HG02885 (cell line): ENCODE measurements around the gene SAXO2.
A peak's percentile ranks its signal among the peaks of the same experiment; 100 is the strongest.
"Not testable (repeated sequence)": the region's sequence is repeated elsewhere in the genome, so short reads cannot be mapped to it uniquely, and the experiment has no call there.

Experiments used
- ATAC-seq: cut with Tn5 transposase; IDR thresholded peaks from one replicate; pipeline ENCODE4 v1.9.1; 2021; ENCODE audit warnings: mild to moderate bottlenecking; ENCODE audit not compliant: unreplicated experiment, poor library complexity

SAXO2 gene

DNA sequence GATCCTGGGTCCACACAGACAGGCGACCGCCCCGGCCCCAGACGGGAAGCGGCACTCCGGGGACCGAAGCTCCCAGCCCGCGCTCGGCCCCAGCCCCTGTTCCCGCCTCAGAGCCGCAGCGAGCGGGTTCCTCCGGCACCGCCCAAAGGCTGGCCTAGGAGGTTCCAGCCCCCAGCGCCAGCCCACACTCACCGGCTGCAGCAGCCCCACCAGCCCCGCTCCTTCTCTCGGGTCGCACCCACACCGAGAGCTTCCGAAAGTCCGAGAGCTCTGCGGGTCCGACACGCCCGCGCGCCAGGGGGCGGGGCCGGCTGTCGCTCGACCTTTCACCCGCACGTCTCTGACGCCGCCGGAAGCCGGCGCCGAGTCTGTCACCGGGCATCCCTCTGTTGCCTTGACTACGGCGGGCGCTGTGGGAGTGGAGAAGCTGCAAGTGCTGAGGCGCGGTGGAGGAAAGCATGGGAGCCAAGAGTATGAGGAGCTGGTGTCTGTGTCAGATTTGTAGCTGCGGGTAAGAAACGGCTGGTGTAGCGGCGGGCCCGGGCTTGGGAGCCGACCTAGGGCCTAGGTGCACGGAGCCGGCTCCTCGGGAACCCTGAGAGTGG is at the start of gene SAXO2, which contains the start of gene EFL1:
Gene SAXO2 (plus strand): TSS at position 397 of the 605 bp plus-strand sequence. CDS start 62 bp downstream, at position 459.
Gene EFL1 (minus strand): TSS at position 313 of the 605 bp plus-strand sequence. CDS start 956 bp downstream, outside the sequence.
- ATAC-seq, result peak; percentile 96

DNA sequence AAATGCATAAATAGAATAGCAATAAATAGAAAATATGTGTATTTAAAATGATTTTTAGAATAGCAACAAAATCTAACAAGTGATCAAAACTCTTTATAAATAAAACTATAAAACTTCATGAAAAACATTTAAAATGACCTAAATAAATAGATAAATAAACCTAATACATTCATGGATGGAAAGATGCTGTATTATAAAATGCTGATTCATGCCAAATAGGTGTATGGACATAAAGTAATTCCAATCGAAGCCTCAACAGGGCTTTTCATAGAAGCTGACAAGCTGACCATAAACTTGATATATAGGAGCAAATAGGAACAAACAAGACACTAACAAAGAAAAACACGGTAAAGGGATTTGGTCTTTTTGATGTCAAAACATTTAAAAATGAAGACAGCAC is 46.5 kb upstream of the SAXO2 start:
- ATAC-seq, result not testable (repeated sequence)

- ATAC-seq, result not testable (repeated sequence)
Observed at GRCh38 chr15:82221535-82221934, 41.1 kb upstream of the SAXO2 start.

GRCh38 chr15:82228750-82229149 is 33.9 kb upstream of the SAXO2 start:
- ATAC-seq, result no peak

GRCh38 chr15:82231233-82231632 is 31.4 kb upstream of the SAXO2 start:
- ATAC-seq, result no peak

DNA sequence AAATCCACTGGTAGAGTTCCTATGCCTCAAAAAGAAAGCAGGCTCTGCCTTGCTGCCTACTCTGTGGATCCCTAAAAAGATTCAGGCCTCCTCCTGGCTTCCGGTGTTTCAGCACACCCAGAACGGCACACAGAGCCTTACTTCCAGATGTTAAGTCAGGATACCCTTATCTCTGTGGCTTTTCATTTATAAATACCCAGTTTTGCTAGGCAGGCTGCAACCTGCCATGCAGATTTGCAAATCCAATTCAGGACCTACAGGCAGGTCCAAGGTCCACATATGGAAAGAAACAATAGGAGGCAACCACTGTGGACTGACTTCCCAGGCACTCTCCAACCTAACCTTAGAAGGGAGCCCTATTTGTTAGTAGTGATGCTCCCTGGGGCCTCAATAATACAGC is 30.8 kb upstream of the SAXO2 start:
- ATAC-seq, result no peak

DNA sequence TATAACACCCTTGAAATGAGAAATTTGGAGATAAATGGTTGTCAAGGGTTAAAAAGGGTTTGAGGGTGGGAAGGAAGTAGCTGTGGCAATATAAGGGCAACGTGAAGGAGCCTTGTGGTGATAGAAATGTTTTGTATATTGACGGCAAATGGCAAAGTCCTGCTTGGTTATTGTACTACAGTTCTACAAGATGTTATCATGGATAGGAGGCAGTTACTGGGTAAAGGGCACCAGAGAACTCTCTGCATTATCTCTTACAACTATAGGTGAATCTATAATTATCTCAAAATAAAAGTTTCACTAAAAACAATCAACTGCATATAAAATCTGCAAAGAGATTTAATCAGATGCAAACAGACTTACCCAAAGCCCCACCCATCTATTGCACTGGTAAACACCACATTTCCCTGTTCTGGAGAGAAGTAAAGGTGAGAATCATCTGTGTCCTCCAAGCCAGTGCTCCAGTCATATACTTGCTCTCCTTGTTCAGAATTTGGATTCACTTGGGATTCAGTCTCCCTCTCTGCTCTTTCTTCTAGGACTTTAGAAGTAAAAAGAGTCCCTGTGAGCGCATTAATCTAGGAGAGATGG is 24.6 kb upstream of the SAXO2 start:
- not testable (repeated sequence) for ATAC-seq

DNA sequence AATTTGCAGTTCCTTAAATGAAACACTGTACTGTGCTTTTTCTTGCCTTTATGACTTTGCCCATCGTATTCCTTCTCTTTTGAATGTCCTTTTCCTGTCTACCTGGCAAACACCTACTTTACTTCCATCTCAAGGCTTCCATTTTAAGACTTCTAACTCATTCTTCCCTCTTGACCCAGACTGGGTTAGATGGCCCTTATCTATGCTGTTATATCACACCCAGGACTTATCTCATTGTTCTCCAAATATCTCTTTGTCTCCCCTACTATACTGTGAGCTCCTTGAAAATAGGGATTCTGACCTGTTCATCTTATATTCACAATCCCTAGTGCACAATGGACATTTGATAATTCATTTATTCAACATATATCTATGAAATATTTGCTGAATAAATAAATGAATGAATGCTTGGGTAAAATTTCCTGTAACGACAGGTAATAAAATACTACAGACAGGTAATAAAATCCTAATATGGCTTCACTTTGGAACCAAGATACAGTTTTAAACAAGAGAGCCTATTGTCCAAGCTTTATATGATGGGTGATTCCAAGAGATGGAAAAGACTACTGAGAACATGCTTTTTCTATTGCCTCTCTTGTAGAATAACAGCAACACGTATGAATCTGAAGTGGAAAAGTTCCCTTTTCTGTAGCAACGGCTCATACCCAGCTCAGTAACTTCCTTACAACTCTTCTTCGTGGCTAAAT is 22.8 kb upstream of the SAXO2 start:
- no peak for ATAC-seq

DNA sequence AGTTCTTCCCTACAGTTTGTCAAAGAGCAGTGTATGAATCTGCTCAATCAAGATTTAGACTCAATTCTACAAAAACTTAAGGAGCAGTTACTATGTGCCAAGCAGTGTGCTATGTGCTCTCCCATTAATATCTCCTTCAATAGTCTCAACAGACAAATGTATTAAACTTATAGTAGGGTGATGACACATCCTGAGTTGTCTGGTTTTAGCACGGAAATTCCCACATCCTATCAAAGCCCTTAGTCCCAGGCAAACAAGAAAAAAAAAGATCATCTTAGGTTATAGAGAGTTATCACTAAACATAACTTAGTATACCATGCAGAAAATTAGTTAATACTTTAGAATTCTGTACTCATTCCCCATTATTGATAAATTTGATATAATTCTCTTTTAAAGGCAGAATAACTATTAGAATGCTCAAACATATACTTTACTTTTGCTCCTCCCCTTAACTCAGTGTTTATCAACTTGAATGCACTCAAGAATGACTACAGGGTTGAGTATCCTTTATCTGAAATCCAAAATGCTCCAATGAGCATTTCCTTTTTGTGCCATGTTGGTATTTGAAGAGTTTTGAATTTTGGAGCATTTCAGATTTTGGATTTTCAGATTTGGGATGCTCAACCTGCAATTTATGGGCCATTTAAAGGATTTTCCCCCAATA is 20.6 kb upstream of the SAXO2 start:
- ATAC-seq, result not testable (repeated sequence)

GRCh38 chr15:82243644-82244043 is 19.0 kb upstream of the SAXO2 start:
- not testable (repeated sequence) for ATAC-seq

- not testable (repeated sequence) for ATAC-seq
Observed at GRCh38 chr15:82245956-82246355, 16.7 kb upstream of the SAXO2 start.

GRCh38 chr15:82248261-82248660 is 14.4 kb upstream of the SAXO2 start:
- ATAC-seq, result not testable (repeated sequence)

DNA sequence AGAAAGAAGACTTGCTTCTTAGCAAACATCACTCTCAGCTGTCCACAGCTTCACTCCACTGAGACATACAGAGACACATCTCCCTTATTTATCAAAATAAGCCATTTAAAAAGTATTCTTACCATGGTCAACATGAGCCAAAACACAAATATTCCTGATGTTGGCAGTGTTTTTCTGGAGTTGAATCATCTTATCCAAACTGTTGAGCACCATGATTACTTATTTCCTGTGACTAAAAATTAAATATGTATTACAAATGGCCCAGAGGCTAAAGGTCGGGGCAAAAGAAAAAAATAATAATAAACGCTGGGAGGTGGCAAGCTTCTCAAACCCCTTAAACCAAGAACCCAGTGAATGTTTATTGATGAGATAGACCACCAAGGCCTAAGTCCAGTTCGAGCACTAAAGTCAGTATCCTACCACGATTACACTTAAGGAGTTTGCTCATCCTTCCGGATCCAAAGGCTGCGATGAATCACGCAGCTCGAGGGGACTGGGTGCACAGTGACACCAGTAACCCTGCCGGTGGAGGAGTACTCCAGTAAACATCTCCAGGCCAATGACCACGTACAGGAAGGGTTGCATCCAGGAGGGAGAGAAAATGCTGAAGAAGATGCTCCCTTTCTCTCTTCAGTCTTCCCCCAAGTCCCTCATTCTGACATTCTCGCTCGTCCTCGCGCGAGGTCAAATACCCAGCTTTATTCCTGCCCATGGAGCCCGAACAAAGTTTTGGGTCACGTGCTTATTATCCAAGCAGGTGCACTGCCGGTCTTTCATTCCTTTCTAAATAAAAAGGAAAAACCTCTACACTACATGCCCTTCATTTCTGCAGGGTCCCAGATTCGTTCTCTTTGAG is 824 bp upstream of the SAXO2 start:
- peak; percentile 22 for ATAC-seq

- ATAC-seq, result no peak
Observed at GRCh38 chr15:82263350-82263749, 732 bp downstream of the SAXO2 start.

- not testable (repeated sequence) for ATAC-seq
Observed at GRCh38 chr15:82267137-82267536, 4.5 kb downstream of the SAXO2 start.

GRCh38 chr15:82268454-82268853 is 5.8 kb downstream of the SAXO2 start:
- ATAC-seq, result not testable (repeated sequence)

DNA sequence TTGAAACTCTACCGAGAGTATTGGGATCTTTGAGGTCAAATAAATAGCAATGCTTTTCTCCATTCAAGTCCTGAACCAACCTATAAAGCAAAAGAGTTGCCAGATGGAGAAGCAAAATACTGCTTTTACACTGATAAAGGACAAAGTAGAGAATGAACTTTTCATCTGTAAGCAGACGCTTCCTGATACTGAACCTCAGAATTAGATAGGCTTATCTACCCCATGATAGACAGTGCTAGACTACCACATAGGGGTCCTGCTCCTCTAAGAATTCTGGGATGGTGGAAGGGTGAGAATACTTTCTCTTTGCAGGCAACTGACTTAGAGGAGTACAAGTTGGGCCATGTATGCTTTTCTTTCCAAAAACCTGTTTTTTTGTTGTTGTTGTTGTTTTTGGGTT is 9.5 kb downstream of the SAXO2 start:
- no peak for ATAC-seq

DNA sequence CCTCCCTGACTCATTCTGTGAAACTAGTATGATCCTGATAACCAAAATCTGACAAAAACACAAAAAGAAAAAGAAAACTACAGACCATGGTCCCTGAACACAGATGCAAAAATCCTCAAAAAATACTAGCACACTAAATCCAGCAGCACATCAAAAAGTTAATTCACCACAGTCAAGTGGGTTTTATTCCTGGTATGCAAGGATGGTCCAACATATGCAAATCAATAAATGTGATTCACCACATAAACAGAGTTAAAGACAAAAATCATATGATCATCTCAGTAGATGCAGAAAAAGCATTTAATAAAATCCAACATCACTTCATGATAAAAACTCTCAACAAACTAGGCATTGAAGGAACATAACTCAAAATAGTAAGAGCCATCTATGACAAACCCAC is 12.8 kb downstream of the SAXO2 start:
- ATAC-seq, result no peak

DNA sequence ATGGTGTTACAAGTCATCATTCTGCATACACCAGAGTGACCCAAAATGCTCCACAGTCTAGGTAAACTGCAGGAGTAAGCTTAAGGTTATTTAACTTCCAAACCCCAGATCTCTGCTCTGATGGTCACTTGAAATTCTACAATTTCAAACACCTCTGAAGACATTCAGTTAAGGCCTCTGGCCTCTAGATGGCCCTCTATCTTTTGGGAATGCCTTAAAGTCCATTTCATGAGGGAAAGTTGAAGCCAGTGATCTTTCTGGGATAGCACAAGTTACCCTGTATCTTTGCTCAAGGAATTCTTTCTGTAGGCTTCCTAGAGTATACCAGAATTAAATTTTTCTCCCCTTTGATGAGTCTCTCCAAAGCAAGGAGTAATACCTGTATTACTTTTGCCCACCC is 18.7 kb downstream of the SAXO2 start:
- ATAC-seq, result not testable (repeated sequence)

- not testable (repeated sequence) for ATAC-seq
Observed at GRCh38 chr15:82282386-82282785, 19.8 kb downstream of the SAXO2 start.
